ENCODE results near the gene MAP3K19. TPM values are rescaled to one million over a fixed set of nuclear protein-coding genes. Genes with fewer than 3 reads are reported as not detected.

Gene MAP3K19
- total RNA-seq, 1 donor from 2014 or later, result not detected

DNA sequence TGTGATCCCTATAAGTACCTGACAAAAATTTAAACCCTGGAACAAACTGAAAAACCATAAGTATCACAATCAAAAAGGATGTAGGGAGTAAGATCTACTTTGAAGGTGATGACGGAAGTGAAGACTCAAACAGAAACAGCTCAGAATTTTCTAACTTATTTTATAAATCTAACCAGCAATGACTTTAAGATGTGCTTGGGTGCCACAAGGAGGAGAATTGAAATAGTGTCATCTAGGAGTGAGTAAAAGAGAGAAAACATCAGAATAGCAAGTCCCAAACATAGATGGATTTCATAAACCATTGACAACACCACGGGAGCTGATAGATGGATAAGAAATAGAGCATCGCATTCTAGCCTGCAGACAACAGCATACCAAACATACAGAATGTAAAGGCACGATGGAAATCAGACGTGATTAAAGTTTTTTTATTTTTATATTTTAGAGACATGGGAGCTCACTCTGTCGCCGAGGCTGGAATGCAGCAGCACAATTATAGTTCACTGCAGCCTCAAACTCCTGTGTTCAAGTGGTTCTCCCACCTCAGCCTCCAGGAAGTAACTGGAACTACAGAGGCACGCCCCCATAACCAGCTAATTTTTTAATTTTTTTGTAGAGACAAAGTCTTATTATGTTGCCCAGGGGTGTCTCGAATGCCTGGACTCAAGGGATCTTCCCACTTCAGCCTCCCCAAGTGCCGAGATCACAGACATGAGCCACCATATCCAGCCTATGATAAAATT lies 36.9 kb downstream of the MAP3K19 start:
- intact Hi-C loops (cut with DNase I), result no loop called here
- DNase-seq (ENCODE audit: extremely low spot score in 2 of 2), result no peak
- no peak overlapping the region for H3K27ac ChIP-seq

DNA sequence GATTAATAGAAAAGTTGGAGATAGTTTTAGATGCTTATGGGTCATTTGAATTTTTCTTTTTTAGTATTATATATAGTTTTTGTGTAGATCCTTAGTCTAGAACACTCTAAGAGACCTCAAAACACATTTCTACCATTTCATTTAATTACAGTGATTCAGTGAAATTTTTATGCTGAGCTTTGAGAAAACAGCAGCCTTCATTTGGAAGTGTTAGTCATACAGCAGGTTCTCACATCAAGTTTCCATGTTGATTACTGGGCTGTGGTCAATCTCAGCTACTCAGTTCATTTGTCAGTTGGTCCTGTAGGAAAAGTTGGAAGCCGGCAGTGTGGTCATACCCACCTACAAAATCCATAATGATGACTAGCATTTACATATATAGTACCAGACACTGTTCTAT lies 37.9 kb downstream of the MAP3K19 start:
- intact Hi-C loops (cut with DNase I), result no loop called here
- Histone ChIP-seq H3K4me3 (no peak overlapping the region), H3K9me3 (no peaks in the 10 kb centered on the region), H3K36me3 (no peaks in the 10 kb centered on the region), H3K27me3 (no peaks in the 10 kb centered on the region), H3K4me1 (no peaks in the 10 kb centered on the region), H3K27ac (no peak overlapping the region)
- DNase-seq (ENCODE audit: extremely low spot score in 2 of 2), result no peak
- no peak for TF ChIP-seq POLR2A (IDR thresholded peaks at IDR 0.05)
- TF ChIP-seq, protein P1, sequence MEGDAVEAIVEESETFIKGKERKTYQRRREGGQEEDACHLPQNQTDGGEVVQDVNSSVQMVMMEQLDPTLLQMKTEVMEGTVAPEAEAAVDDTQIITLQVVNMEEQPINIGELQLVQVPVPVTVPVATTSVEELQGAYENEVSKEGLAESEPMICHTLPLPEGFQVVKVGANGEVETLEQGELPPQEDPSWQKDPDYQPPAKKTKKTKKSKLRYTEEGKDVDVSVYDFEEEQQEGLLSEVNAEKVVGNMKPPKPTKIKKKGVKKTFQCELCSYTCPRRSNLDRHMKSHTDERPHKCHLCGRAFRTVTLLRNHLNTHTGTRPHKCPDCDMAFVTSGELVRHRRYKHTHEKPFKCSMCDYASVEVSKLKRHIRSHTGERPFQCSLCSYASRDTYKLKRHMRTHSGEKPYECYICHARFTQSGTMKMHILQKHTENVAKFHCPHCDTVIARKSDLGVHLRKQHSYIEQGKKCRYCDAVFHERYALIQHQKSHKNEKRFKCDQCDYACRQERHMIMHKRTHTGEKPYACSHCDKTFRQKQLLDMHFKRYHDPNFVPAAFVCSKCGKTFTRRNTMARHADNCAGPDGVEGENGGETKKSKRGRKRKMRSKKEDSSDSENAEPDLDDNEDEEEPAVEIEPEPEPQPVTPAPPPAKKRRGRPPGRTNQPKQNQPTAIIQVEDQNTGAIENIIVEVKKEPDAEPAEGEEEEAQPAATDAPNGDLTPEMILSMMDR (IDR thresholded peaks at IDR 0.05), result no peak
- no peak for TF ChIP-seq POLR2AphosphoS5 (IDR thresholded peaks at IDR 0.05; ENCODE audit: insufficient read depth in 1 of 2, low read depth in 1 of 2)

More for the DNA sequence above, 36.9 kb downstream of the MAP3K19 start:
- H3K4me1 ChIP-seq, result no peaks in the 10 kb centered on the region
- H3K36me3 ChIP-seq, result no peaks in the 10 kb centered on the region
- H3K27me3 ChIP-seq, result no peaks in the 10 kb centered on the region
- no peaks in the 10 kb centered on the region for H3K9me3 ChIP-seq
- TF ChIP-seq, protein P1 (IDR thresholded peaks at IDR 0.05), result no peak
- TF ChIP-seq POLR2AphosphoS5 (IDR thresholded peaks at IDR 0.05; ENCODE audit: insufficient read depth in 1 of 2, low read depth in 1 of 2) (no peak), POLR2A (IDR thresholded peaks at IDR 0.05) (no peak)
- H3K4me3 ChIP-seq, result no peak overlapping the region

DNA sequence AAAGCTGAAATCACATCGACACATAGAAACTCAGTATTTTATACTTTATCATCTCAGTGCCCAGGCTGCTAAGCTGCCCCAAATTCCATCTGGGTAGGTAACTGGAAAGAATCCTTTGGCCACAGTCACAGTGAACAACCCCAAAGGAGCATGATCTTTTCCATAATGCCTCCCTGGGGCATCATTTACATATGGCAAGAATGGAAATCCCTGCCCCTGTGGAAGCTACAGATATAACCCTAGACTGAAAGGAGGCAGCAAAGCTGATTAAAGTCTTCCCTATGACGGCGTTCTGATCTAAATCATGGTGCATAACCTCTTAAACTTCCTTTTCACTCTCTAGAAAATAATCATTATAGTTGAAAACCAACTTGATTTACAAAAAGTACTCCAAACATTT lies 41.5 kb downstream of the MAP3K19 start:
- H3K4me3 ChIP-seq, result no peak overlapping the region
- H3K27ac ChIP-seq, result no peak overlapping the region
- intact Hi-C loops (cut with DNase I), result no loop called here
- no peaks in the 10 kb centered on the region for H3K36me3 ChIP-seq
- H3K9me3 ChIP-seq, result no peaks in the 10 kb centered on the region
- no peak for DNase-seq (ENCODE audit: extremely low spot score in 2 of 2)
- TF ChIP-seq POLR2A (IDR thresholded peaks at IDR 0.05) (no peak), POLR2AphosphoS5 (IDR thresholded peaks at IDR 0.05; ENCODE audit: insufficient read depth in 1 of 2, low read depth in 1 of 2) (no peak)
- TF ChIP-seq, protein P1 (IDR thresholded peaks at IDR 0.05), result no peak
- no peaks in the 10 kb centered on the region for H3K27me3 ChIP-seq
- no peaks in the 10 kb centered on the region for H3K4me1 ChIP-seq

DNA sequence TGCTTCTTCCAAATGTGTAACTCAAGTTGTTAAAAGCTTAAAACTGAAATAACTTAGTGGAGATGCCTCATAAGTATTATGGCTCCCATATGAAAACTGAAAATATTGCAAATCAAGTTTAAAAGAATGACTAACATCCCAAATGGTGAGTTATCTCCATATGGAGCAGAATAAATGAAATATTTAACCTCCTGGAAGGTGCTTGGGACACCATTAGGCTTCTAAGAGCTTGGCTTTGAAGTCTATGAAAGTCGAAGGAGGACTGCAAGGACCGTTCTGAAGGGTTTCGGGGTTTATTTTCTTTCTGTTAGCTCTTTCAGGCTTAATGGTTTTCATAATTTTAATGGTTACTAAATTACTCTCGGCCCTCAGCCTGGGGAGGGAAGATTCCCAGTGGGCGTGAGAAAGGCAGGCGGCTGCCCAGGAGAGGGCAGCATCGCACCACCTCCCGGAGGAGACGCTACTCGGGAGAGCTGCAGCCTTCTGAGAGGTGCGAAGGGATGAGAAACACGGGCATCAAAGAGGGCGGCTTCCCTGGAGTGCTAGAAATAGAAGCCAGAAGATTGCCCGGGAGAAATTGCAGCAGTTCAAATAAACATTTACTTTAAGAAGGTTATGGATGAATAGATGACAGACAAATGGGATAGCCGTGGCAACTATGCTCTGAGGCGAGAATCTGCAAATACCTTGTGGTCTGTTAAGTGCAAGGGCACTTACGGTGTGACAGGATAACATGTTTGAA lies 43.1 kb downstream of the MAP3K19 start:
- Histone ChIP-seq H3K36me3 (no peaks in the 10 kb centered on the region), H3K27ac (no peak overlapping the region), H3K27me3 (no peaks in the 10 kb centered on the region), H3K4me1 (no peaks in the 10 kb centered on the region), H3K4me3 (no peak overlapping the region), H3K9me3 (no peaks in the 10 kb centered on the region)
- no peak for DNase-seq (ENCODE audit: extremely low spot score in 2 of 2)
- TF ChIP-seq, protein P1 (IDR thresholded peaks at IDR 0.05), result peak; percentile 53 to 83 (median 80)
- no peak for TF ChIP-seq POLR2AphosphoS5 (IDR thresholded peaks at IDR 0.05; ENCODE audit: insufficient read depth in 1 of 2, low read depth in 1 of 2)
- intact Hi-C loops (cut with DNase I), result no loop called here

DNA sequence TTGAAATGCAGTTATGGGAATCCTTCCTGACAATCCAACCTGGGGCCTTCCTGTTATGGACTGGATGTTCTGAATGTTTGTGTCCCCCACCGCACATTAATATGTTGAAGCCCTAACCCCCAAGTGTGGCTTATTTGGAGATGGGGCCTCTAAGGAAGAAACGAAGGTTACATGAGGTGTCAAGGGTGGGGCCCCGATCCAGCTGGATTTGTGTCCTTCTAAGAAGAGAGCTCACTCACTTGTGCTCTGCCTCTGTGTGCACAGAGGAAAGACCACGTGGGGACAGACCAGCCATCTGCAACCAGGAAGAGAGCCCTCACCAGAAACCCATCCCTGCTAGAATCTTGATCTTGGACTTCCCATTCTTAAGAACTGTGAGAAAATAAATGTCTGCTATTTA lies 44.4 kb downstream of the MAP3K19 start:
- intact Hi-C loops (cut with DNase I), result no loop called here
- H3K9me3 ChIP-seq, result no peaks in the 10 kb centered on the region
- no peak for DNase-seq (ENCODE audit: extremely low spot score in 2 of 2)
- TF ChIP-seq, protein P1 (IDR thresholded peaks at IDR 0.05), result no peak
- TF ChIP-seq POLR2A (IDR thresholded peaks at IDR 0.05) (no peak), POLR2AphosphoS5 (IDR thresholded peaks at IDR 0.05; ENCODE audit: insufficient read depth in 1 of 2, low read depth in 1 of 2) (no peak)
- H3K4me3 ChIP-seq, result no peak overlapping the region
- H3K27me3 ChIP-seq, result no peaks in the 10 kb centered on the region
- no peaks in the 10 kb centered on the region for H3K4me1 ChIP-seq
- no peaks in the 10 kb centered on the region for H3K36me3 ChIP-seq
- no peak overlapping the region for H3K27ac ChIP-seq
